GM19324 (cell line): Measurements from ENCODE around the gene MEX3D.
"Not testable (repeated sequence)": the region's sequence is repeated elsewhere in the genome, so short reads cannot be mapped to it uniquely, and the experiment has no call there.

Experiments
- ATAC-seq: cut with Tn5 transposase; IDR thresholded peaks from one replicate; pipeline ENCODE4 v1.9.1; 2021; ENCODE audit warnings: mild to moderate bottlenecking, moderate library complexity; ENCODE audit not compliant: unreplicated experiment, low FRiP score

Gene MEX3D

DNA sequence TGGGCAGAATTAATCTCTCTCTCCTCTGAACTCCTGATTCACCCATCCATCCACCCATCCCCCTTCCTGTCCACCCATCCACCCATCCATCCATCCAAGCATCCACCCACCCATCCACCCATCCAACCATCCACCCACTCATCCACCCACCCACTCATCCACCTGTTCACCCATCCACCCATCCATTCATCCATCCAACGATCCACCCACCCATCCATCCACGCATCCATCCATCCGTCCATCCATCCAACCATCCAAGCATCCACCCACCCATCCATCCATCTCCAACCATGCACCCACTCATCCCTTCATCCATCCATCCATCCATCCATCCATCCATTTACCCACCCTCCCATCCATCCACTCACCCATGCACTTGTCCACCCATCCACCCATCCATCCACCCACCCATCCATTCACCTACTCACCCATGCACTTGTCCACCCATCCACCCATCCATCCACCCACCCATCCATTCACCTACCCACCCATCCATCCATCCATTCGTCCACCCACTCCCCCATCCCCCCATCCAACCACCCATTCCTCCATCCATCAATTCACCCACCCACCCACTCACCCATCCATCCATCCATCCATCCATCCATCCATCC, 18.7 kb downstream of the MEX3D start:
- no peak for ATAC-seq

DNA sequence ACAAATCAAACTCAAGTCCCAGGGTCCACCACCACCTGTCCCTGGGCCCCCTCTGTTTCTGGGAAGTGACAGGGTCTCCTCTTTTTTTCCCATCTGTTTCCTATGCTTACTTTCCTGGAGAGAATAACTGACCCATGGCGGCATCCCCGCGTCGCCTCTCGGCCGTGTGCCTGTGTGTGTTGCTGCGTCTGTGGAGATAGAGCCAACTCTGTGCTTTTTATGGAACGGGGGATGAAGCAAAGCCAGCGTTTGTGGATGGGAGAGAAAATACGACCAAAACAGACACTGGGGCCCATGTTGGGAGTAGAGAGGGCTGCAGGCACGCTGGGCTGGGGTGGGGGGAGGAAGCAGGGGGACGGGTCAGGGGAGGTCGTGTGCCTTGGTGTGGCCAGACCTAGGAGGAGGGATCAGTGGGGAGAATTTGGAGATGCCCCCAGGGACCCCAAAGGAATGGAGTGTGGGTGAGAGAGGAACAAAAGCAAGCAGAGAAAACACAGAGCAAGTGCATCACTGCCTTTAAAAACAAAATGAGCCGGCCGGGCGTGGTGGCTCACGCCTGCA, 27.7 kb downstream of the MEX3D start:
- no peak for ATAC-seq

DNA sequence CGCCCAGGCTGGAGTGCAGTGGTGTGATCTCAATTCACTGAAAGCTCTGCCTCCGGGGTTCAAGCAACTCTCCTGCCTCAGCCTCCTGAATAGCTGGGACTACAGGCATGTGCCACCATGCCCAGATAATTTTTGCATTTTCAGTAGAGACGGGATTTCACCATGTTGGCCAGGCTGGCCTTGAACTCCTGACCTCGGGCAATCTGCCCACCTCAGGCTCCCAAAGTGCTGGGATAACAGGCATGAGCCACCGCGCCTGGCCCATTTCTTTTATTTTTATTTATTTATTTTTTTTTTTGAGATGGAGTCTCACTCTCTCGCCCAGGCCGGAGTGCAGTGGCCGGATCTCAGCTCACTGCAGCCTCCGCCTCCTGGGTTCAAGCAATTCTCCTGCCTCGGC, 28.4 kb downstream of the MEX3D start:
- not testable (repeated sequence) for ATAC-seq

- no peak for ATAC-seq
Observed at GRCh38 chr19:1538978-1539377, 29.1 kb downstream of the MEX3D start.

- ATAC-seq = not testable (repeated sequence)
Observed at GRCh38 chr19:1535699-1536098, 32.4 kb downstream of the MEX3D start.

DNA sequence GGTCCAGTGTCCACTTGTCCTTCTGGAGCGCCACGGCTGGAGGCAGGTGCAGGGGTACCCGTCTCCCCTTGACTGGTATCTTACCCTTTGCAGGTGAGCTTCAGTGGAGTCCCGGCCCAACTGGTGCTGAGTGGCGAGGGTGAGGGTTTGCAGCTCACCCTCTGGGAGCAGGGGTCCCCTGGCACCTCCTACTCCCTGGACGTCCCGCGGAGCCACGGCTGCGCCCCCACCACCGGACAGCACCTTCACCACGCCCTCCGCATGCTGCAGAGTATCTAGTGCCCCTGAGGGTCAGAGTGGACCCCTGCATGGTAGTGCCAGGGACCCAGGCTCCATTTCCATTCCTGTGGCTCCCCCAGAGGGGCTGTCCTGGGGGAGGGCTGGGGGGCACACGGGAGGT, 33.2 kb downstream of the MEX3D start:
- ATAC-seq = no peak

DNA sequence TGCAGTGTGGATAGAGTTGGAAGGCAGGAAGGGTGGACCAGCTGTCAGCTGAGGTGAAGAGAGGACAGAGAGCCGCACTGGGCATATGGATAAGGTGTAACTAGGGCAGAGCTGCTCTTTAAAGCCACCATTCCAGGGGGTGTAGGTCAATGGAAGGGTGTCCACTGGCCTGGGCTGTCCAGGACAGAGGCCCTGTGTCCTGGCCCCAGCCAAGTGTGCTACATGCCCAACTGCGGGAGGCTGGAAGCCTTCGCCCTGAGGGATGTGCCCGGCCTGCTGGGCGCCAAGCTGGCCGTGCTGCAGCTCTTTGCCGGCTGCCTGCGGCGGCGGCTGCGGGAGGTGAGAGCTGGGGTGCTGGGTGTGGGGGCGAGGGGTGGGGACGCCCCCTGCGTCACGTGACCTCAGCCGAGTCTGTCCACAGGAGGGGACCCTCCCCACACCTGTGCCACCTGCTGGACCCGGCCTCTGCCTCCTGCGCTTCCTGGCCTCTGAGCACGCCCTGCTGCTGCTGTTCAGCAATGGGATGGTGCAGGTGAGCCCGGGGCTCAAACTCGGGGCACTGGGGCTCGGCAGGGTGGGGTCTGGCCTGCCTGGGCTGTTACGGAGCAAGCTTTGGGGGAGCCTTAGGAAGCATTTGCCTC, 34.5 kb downstream of the MEX3D start:
- no peak for ATAC-seq

DNA sequence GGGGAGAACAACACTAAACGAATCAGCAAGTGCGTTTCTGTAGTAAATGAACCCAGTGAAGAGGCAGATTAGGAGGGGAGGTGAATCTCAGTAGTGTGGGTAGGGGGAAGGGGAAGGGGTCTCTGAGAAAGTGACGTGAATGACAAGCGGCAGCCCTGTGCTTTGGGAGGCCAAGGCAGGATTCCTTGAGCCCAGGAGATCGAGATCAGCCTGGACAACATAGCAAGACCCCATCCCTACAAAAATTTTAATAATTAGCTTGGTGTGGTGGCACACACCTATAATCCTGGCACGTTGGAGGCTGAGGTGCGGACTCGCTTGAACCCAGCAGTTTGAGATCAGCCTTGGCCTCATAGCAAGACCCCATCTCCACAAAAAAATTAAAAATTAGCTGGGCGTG, 36.1 kb downstream of the MEX3D start:
- no peak for ATAC-seq

- ATAC-seq = no peak
Observed at GRCh38 chr19:1531587-1531986, 36.5 kb downstream of the MEX3D start.

GRCh38 chr19:1530856-1531255, 37.3 kb downstream of the MEX3D start:
- not testable (repeated sequence) for ATAC-seq

- no peak for ATAC-seq
Observed at GRCh38 chr19:1529430-1529816, 38.7 kb downstream of the MEX3D start.

- no peak for ATAC-seq
Observed at GRCh38 chr19:1528596-1529429, 39.3 kb downstream of the MEX3D start.

GRCh38 chr19:1527650-1528309, 40.3 kb downstream of the MEX3D start:
- ATAC-seq = no peak

GRCh38 chr19:1526979-1527649, 41.0 kb downstream of the MEX3D start:
- no peak for ATAC-seq

DNA sequence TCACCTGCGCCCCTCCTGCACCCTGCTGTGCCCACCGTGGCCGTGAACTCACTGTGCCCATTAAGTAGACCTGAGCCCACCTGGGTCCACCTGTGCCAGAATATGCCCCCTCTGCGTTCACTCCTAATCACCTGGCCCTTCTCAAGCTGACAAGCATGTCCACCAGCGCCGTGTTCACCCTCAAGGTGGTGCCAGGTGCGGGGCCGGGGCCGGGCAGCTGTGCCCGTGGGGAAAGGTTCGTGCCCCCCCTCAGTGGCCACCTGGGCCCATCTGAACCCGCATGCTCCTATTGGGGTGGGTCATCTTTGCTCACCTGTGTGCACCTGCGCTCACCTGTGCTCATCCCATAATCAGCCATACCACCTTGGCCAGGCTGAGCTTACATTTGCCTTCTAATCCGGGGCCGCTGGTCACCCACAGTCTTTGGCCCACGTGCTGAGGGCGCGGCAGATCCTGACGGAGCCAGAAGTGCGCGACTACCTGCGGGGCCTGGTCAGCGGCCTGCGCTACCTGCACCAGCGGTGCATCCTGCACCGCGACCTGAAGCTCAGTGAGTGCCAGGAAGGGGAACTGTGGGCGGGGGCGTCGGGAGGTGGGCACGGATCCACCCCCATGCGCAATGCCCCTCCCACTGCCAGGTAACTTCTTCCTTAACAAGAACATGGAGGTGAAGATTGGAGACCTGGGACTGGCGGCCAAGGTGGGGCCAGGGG, 41.9 kb downstream of the MEX3D start:
- no peak for ATAC-seq

GRCh38 chr19:1525343-1525742, 42.8 kb downstream of the MEX3D start:
- no peak for ATAC-seq

DNA sequence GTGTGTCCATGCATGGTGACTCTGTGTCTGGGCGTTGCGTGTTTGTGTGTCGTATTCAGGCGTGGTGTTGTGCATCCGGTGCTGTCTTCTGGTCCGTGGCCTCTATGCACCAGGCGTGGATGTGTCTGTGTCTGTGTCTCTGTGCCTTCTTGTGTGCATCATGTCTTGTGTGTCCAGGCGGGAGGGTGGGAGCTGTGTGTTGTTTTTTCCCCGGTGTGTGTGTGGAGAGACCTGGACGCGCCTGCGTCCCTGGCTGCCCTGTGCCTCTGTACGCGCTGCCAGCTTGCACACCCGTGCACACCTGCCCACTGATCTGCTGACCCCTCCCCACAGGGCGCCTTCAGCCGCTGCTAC, 43.2 kb downstream of the MEX3D start:
- ATAC-seq = no peak

GRCh38 chr19:1524287-1524971, 43.7 kb downstream of the MEX3D start:
- no peak for ATAC-seq
